ENCODE results near the gene CASTOR2. TPM values are rescaled to one million over a fixed set of nuclear protein-coding genes. Genes with fewer than 3 reads are reported as not detected.

CASTOR2 gene
- total and polyA plus RNA-seq, 2 of the 8 experiments (the other 6 are each of a cell fraction or from before 2014, with no cell fraction given), result 12.1 to 47.8 TPM

DNA sequence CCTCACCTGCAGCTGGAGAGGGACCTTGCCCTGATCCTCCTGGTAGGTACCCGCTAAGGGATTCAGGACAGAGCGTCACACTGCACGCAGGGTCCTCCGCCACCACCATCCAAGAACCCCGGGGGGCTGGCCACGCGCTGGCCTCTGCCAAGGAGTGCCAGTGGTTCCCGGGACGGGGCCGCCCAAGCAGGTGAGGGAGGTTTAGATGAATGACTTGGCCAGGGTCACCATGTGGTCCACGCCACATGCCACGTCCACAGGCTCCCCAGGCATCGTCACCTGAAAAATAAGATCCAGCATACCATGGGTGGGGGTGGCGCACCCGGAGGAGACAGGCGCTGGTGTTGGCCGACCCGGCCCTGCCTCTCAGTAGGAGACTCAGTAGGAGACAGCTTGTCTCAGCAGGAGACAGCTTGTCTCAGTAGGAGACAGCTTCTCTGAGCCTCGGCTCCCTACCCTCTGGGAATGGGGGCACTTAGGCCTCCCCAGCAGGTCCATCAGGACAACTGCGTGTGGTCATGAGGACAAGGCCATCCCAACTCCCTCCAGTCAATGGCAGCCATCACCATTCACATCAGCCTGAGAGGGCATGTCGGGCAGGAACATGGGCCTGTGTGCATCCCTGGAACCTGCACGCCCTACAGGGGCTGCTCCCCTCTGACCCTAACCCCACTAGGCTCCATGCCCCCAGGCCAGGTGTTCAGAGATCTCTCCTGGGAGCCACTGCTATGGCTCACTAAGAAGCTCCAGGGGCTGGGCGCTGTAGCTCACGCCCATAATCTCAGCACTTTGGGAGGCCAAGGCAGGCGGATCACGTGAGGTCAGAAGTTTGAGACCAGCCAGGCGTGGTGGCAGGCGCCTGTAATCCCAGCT, 78.6 kb downstream of the CASTOR2 start (continued):
- TF ChIP-seq YY1 (IDR thresholded peaks at IDR 0.05; ENCODE audit: low read depth, low read length) (no peak), GABPA (IDR thresholded peaks at IDR 0.05; ENCODE audit: borderline replicate concordance, insufficient read depth, low read length) (no peak), BRCA1 (IDR thresholded peaks at IDR 0.05; ENCODE audit: low read depth, low read length) (no peak), SIX5 (IDR thresholded peaks at IDR 0.05; ENCODE audit: low read depth, low read length) (no peak), EZH2 (IDR thresholded peaks at IDR 0.05; ENCODE audit: low read depth, low read length, severe bottlenecking) (no peak), RNF2 (IDR thresholded peaks at IDR 0.05; ENCODE audit: borderline replicate concordance, low read depth, low read length, missing control alignments, poor library complexity, severe bottlenecking) (no peak), SIN3A (conservative IDR thresholded peaks at IDR 0.05 in 1 of 2, IDR thresholded peaks at IDR 0.05 in 1 of 2; ENCODE audit: low read depth in 1 of 2, low read length in 2 of 2) (no peak), POLR2A (IDR thresholded peaks at IDR 0.05; ENCODE audit: control extremely low read depth in 1 of 2, low read depth in 2 of 2, low read length in 2 of 2) (no peak)
